Chondrocyte (in vitro differentiated cells): Measurements from ENCODE around the gene AFDN. TPM values are rescaled to one million over a fixed set of nuclear protein-coding genes. Genes with fewer than 3 reads are reported as not detected.
A peak's percentile ranks its signal among the peaks of the same experiment; 100 is the strongest.

Source experiments
- DNase-seq: peaks from one replicate; pipeline ENCODE4 v3.0.0; 2021; ENCODE audit warnings: mixed read lengths, low spot score
- H3K27ac Mint-ChIP-seq: one replicate; pipeline ENCODE4 v1.8.0; 2021; ENCODE audit warnings: mild to moderate bottlenecking, moderate library complexity, mixed read lengths; ENCODE audit not compliant: unreplicated experiment
- H3K27me3 Mint-ChIP-seq: 2 replicates; pipeline ENCODE4 v1.8.0; 2021; ENCODE audit warnings: low read depth, mixed read lengths
- H3K36me3 Mint-ChIP-seq: 2 replicates; pipeline ENCODE4 v1.8.0; 2021; ENCODE audit warnings: low read depth, mixed read lengths
- H3K4me1 Mint-ChIP-seq: 2 replicates; pipeline ENCODE4 v1.8.0; 2021; ENCODE audit warnings: low read depth, mild to moderate bottlenecking, mixed read lengths
- H3K4me3 Mint-ChIP-seq: one replicate; pipeline ENCODE4 v1.8.0; 2021; ENCODE audit warnings: mild to moderate bottlenecking, moderate library complexity, mixed read lengths; ENCODE audit not compliant: unreplicated experiment
- H3K9me3 Mint-ChIP-seq: 2 replicates; pipeline ENCODE4 v1.8.0; 2021; ENCODE audit warnings: low read depth, mixed read lengths
- CTCF ChIP-seq: fragments of 200-600 bp; sonication (generic); IDR thresholded peaks from 2 replicates; pipeline ENCODE4 v1.5.0; 2021; ENCODE audit warnings: antibody characterized with exemption, mild to moderate bottlenecking, moderate library complexity
- total RNA-seq: library from RNA; stranded (reverse); gene quantifications from 3 replicates; pipeline ENCODE4 v1.2.1, GENCODE V29; 2021

AFDN gene
- total RNA-seq, 1 donor from 2014 or later = 45.8 TPM

GRCh38 chr6:167907837-167908681 lies 81.3 kb downstream of the AFDN start:
- Mint-ChIP-seq H3K4me3 (no peak overlapping the region), H3K36me3 (peaks cover 21% of the 10 kb centered on the region), H3K27ac (no peak overlapping the region), H3K9me3 (no peaks in the 10 kb centered on the region), H3K4me1 (peaks cover 4% of the 10 kb centered on the region), H3K27me3 (no peaks in the 10 kb centered on the region)
- peak; percentile 84 for TF ChIP-seq CTCF
- DNase-seq = no peak

- Mint-ChIP-seq H3K27me3 (no peaks in the 10 kb centered on the region), H3K9me3 (no peaks in the 10 kb centered on the region), H3K36me3 (peaks cover 19% of the 10 kb centered on the region), H3K4me3 (no peak overlapping the region), H3K27ac (no peak overlapping the region), H3K4me1 (peaks cover 4% of the 10 kb centered on the region)
- no peak for DNase-seq
- TF ChIP-seq CTCF = no peak
These were observed 83.3 kb downstream of the AFDN start for GRCh38 chr6:167910007-167910406.

- Mint-ChIP-seq H3K27me3 (no peaks in the 10 kb centered on the region), H3K9me3 (no peaks in the 10 kb centered on the region), H3K27ac (no peak overlapping the region), H3K36me3 (peaks cover 20% of the 10 kb centered on the region), H3K4me1 (peaks cover 4% of the 10 kb centered on the region), H3K4me3 (no peak overlapping the region)
- TF ChIP-seq CTCF = no peak
- DNase-seq = no peak
These were observed 83.9 kb downstream of the AFDN start for GRCh38 chr6:167910652-167911051.

- Mint-ChIP-seq H3K27me3 (no peaks in the 10 kb centered on the region), H3K4me3 (no peak overlapping the region), H3K4me1 (no peaks in the 10 kb centered on the region), H3K9me3 (no peaks in the 10 kb centered on the region), H3K36me3 (peaks cover 22% of the 10 kb centered on the region), H3K27ac (no peak overlapping the region)
- TF ChIP-seq CTCF = no peak
- DNase-seq = no peak
These were observed 85.8 kb downstream of the AFDN start for GRCh38 chr6:167912494-167912893.

- Mint-ChIP-seq H3K27me3 (no peaks in the 10 kb centered on the region), H3K36me3 (peaks cover 30% of the 10 kb centered on the region), H3K9me3 (no peaks in the 10 kb centered on the region), H3K27ac (no peak overlapping the region), H3K4me3 (no peak overlapping the region), H3K4me1 (no peaks in the 10 kb centered on the region)
- no peak for TF ChIP-seq CTCF
- no peak for DNase-seq
These were observed 87.0 kb downstream of the AFDN start for GRCh38 chr6:167913699-167914098.
